ENCODE data around the gene DLGAP1.

DNA sequence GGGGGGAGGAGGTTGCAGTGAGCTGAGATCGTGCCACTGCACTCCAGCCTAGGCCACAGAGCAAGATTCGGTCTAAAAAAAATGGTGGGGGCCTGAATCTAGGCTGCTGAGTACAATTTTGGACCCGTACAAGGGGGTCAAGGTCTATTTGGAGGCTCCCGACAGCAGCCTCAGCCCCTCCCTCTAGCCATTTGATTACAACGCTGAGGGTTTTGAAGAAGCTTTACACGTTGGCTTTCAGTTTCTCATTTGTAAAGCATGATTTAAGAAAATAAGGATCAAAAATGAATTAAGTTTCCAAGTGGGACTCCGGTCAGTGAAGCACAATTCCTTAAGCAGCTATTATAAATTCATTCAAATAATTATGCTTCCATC, 871.2 kb downstream of the DLGAP1 start:
- TF ChIP-seq, protein P1, sequence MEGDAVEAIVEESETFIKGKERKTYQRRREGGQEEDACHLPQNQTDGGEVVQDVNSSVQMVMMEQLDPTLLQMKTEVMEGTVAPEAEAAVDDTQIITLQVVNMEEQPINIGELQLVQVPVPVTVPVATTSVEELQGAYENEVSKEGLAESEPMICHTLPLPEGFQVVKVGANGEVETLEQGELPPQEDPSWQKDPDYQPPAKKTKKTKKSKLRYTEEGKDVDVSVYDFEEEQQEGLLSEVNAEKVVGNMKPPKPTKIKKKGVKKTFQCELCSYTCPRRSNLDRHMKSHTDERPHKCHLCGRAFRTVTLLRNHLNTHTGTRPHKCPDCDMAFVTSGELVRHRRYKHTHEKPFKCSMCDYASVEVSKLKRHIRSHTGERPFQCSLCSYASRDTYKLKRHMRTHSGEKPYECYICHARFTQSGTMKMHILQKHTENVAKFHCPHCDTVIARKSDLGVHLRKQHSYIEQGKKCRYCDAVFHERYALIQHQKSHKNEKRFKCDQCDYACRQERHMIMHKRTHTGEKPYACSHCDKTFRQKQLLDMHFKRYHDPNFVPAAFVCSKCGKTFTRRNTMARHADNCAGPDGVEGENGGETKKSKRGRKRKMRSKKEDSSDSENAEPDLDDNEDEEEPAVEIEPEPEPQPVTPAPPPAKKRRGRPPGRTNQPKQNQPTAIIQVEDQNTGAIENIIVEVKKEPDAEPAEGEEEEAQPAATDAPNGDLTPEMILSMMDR (IDR thresholded peaks at IDR 0.05), result no peak
- no peak for TF ChIP-seq POLR2A (IDR thresholded peaks at IDR 0.05)
- TF ChIP-seq POLR2AphosphoS5 (IDR thresholded peaks at IDR 0.05), result no peak
- no peak for TF ChIP-seq EP300 (IDR thresholded peaks at IDR 0.05)

All from gastroesophageal sphincter (tissue), 3 donors.